Measurements from ENCODE around the gene ZNF697. TPM values are rescaled to one million over a fixed set of nuclear protein-coding genes. Genes with fewer than 3 reads are reported as not detected.

The ZNF697 gene
- total RNA-seq, 1 experiment from 2014 or later: 17.4 TPM

GRCh38 chr1:119633575-119633974, 14.5 kb downstream of the ZNF697 start:
- Histone ChIP-seq H3K79me2 (ENCODE audit: insufficient read depth, low read length) (peaks cover 4% of the 10 kb centered on the region; the same call in 1 of the 2 replicates), H2BK120ac (ENCODE audit: low read depth, low read length, poor library complexity, severe bottlenecking) (no peak overlapping the region), H4K20me1 (ENCODE audit: control insufficient read depth, insufficient read depth, insufficient read length) (peaks cover 2% of the 10 kb centered on the region), H3K4me1 (ENCODE audit: insufficient read depth, low read length) (peaks cover 5% of the 10 kb centered on the region; the same call in 1 of the 2 replicates), H2AK5ac (ENCODE audit: insufficient read length, low read length) (no peak overlapping the region), H3K27ac (ENCODE audit: insufficient read length, low read depth, low read length) (no peak overlapping the region), H3K9ac (ENCODE audit: extremely low read depth, insufficient read length, low read length) (no peak overlapping the region), H4K91ac (ENCODE audit: insufficient read length, low read depth, low read length) (no peak overlapping the region), H3K14ac (ENCODE audit: insufficient read depth, low read length) (no peak overlapping the region), H3K4me2 (ENCODE audit: insufficient read depth, insufficient read length, low read length) (no peak overlapping the region), H3K79me1 (ENCODE audit: insufficient read depth, low read depth, low read length, poor library complexity, severe bottlenecking) (no peaks in the 10 kb centered on the region), H2BK5ac (ENCODE audit: insufficient read length, low read length) (no peak overlapping the region), H4K8ac (replicated peaks; ENCODE audit: insufficient read length, low read depth, low read length) (no peak overlapping the region), H3K18ac (ENCODE audit: insufficient read length, low read depth, low read length) (no peak overlapping the region), H3K9me3 (ENCODE audit: control insufficient read depth, low read depth, low read length) (no peaks in the 10 kb centered on the region), H3K23ac (ENCODE audit: insufficient read length, low read depth, low read length) (no peak overlapping the region), H4K5ac (ENCODE audit: insufficient read length, low read depth, low read length) (no peak overlapping the region), H2BK12ac (ENCODE audit: insufficient read length, low read depth, low read length) (no peak overlapping the region), H3K27me3 (ENCODE audit: insufficient read depth, low read length) (no peaks in the 10 kb centered on the region), H2BK20ac (ENCODE audit: low read depth, low read length, poor library complexity, severe bottlenecking) (no peak overlapping the region), H3T11ph (ENCODE audit: low read length) (no peak overlapping the region), H3K23me2 (ENCODE audit: insufficient read length, low read depth, low read length, poor library complexity, severe bottlenecking) (no peaks in the 10 kb centered on the region), H3K4ac (ENCODE audit: low read depth, low read length) (no peak overlapping the region), H2BK15ac (ENCODE audit: low read depth, low read length) (no peak overlapping the region), H2AFZ (ENCODE audit: low read length) (no peak overlapping the region), H3K56ac (ENCODE audit: insufficient read length, low read depth, low read length) (no peak overlapping the region)
- Mint-ChIP-seq H3K27me3 (ENCODE audit: low read depth) (no peaks in the 10 kb centered on the region), H3K27ac (no peak overlapping the region; a peak in 1 of 7 replicates), H3K4me3 (no peak overlapping the region), H3K4me1 (peaks cover 9 to 12% of the 10 kb centered on the region in 2 experiments), H3K9me3 (no peaks in the 10 kb centered on the region), H3K36me3 (ENCODE audit: insufficient read depth in 1 of 3, low read depth in 3 of 3) (peaks cover 0 to 4% (median 0%) of the 10 kb centered on the region in 3 experiments; a peak in 2 of 7 replicates)
- no peak for TF ChIP-seq CTCF (conservative IDR thresholded peaks at IDR 0.05)
- no CpG with 5 or more reads among the region's 2 CpGs for WGBS (ENCODE audit: extremely low coverage, insufficient read length, low lambda C conversion rate)
- no peak for DNase-seq

Measured in H9 (cell line).